Measurements from ENCODE around the gene ZNF845.

- no peak for TF ChIP-seq CTCF (IDR thresholded peaks at IDR 0.05)
- TF ChIP-seq POLR2A (IDR thresholded peaks at IDR 0.05), result no peak
- TF ChIP-seq EP300 (IDR thresholded peaks at IDR 0.05), result no peak
Measured at GRCh38 chr19:53294786-53295441, 38.6 kb upstream of the ZNF845 start.
